ENCODE data around the gene HTT.

GRCh38 chr4:3254302-3255131 is 180.0 kb downstream of the HTT start:
- TF ChIP-seq, protein P1, sequence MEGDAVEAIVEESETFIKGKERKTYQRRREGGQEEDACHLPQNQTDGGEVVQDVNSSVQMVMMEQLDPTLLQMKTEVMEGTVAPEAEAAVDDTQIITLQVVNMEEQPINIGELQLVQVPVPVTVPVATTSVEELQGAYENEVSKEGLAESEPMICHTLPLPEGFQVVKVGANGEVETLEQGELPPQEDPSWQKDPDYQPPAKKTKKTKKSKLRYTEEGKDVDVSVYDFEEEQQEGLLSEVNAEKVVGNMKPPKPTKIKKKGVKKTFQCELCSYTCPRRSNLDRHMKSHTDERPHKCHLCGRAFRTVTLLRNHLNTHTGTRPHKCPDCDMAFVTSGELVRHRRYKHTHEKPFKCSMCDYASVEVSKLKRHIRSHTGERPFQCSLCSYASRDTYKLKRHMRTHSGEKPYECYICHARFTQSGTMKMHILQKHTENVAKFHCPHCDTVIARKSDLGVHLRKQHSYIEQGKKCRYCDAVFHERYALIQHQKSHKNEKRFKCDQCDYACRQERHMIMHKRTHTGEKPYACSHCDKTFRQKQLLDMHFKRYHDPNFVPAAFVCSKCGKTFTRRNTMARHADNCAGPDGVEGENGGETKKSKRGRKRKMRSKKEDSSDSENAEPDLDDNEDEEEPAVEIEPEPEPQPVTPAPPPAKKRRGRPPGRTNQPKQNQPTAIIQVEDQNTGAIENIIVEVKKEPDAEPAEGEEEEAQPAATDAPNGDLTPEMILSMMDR (IDR thresholded peaks at IDR 0.05): no peak
- TF ChIP-seq POLR2A (IDR thresholded peaks at IDR 0.05): no peak
